ENCODE measurements around the gene CYSTM1.

- no peak for TF ChIP-seq CTCF (IDR thresholded peaks at IDR 0.05)
- no peak for TF ChIP-seq POLR2A (IDR thresholded peaks at IDR 0.05)
Measured at GRCh38 chr5:140273401-140273877, 98.5 kb downstream of the CYSTM1 start.

Measured in body of pancreas (tissue), 4 donors.